HG03439 (cell line): ENCODE data around the gene TGFBI.

Source experiments
- ATAC-seq: cut with Tn5 transposase; IDR thresholded peaks from one replicate; pipeline ENCODE4 v1.9.1; 2021; ENCODE audit warnings: mild to moderate bottlenecking, moderate library complexity; ENCODE audit not compliant: unreplicated experiment

Gene TGFBI

DNA sequence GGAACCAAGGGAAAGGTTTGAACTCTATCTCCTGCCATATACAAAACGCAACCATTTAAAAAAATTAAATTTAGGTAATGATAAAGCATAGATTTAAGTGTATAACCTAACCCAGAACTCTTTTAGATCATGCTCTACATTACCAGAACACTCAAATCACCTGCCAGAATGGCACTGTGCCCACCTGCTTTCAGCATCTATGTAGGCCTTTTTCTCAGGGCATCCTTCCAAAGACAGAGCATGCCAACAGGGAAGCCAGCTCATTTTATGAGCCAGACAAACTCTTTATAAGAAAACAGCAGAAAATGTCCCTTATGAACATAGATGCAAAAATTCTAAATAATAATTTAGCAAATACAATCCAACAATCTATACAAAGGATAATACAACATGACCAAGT, 55.9 kb downstream of the TGFBI start:
- ATAC-seq, result no peak

DNA sequence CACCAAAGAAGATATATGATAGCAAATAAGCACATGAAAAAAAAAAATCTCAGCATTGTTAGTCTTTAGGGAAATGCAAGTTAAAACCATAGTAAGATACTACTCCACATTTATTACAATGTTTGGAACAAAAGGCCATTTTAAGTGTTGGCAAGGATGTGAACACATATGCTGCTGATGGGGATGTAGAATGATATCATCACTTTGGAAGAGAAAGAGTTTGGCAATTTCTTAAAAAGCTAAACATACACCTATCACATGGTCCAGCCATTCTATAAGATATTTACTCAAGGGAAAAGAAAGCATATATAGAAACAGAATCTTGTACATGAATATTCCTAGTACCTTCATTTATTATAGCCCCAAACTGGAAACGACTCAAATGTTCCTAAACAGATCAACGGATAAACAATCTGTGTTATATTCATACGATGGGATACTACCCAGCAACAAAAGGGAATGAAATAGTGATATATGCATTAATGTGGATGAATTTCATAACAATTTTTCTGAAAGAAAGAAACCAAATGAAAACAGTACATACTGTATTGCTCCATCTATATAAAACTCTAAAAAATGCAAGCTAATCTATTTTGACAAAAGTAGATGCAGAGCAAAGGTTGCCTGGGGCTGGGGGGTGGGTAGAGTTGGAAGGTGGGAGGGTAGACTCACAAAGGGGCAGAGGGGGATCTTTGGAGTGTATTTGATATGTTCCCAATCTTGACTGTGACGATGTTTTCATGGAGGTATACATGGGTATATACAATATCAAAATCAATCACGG, 58.2 kb downstream of the TGFBI start:
- ATAC-seq, result no peak

DNA sequence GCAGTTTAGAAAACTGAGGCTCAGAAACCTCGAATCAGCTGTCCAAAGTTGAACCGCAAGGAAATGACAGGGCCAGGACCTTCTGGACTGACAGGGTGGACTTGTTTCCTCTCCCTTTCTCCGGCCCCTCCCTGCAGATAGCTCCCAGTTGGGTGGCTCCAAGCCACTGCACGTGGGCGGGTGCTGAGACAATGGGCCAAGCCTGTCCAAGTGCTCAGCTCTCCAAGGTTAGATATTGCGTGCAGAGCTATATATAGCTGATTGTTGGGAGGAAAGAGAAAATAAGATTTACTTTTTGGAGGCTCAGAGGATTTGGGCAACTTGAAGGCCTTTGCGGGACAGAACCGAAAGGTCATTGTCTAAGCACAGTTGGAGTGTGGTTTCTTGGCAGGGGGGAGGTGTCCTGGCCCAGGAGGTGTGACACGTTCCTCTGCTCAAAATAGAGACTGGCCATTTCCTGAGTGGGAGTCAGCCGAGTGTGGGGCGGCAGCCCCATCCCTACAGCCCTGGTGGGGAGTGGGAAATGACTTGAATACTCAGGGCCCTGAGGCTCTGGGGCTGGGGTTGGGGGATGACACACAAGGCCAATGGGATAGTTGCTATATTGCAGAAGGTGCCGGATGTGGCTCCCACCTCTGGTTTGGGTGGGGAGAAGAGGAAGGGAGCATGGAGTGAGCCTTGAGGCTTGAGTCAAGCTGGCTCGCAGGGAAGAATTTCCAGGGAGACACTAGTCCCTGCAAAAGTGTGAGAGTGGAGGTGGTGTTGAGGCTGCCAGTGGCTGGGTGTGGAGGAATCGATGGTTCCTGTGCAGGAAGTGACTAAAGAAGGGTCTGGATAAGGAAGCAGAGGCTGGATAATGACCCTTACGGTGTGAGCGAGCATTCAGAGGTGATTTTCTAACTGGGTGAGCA, 59.4 kb downstream of the TGFBI start:
- ATAC-seq, result no peak

DNA sequence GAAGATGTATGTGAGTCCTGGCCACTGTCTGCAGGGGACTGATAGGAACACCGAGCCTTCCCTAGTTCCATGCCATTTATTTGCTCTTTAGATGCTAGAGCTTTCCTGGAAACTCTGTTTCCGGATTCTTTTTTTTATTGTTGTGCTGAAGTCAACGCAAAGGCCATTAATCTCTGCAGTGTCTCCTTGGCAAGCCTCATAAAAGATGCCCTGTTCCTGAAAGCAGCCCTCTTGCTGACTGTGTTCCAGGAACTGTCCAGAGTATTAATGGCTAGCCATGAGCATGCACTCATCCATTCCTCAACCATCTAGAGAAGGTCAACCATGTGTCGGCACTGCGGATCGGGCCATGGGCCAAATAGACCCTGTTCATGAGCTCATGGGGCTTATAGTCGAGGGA, 61.0 kb downstream of the TGFBI start:
- ATAC-seq, result no peak

DNA sequence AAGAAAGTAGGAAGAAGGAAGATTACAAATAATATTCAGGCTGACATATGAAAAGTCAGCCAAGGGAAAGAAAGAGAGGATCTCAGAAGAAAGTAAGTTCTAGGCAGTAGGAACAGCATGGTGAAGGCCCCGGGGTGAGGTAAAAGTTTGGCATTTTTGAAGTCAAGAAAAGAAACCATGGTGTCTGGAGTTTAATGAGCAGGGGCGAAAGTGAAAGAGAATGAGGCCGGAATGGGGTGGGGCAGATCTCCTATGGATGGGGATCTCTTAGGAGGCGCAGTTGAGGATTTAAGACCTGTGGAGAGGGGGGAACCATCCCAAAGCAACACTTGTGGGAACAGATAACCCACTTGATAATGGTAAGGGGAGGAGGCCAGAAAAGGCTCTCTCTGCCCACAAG, 61.5 kb downstream of the TGFBI start:
- ATAC-seq, result no peak

DNA sequence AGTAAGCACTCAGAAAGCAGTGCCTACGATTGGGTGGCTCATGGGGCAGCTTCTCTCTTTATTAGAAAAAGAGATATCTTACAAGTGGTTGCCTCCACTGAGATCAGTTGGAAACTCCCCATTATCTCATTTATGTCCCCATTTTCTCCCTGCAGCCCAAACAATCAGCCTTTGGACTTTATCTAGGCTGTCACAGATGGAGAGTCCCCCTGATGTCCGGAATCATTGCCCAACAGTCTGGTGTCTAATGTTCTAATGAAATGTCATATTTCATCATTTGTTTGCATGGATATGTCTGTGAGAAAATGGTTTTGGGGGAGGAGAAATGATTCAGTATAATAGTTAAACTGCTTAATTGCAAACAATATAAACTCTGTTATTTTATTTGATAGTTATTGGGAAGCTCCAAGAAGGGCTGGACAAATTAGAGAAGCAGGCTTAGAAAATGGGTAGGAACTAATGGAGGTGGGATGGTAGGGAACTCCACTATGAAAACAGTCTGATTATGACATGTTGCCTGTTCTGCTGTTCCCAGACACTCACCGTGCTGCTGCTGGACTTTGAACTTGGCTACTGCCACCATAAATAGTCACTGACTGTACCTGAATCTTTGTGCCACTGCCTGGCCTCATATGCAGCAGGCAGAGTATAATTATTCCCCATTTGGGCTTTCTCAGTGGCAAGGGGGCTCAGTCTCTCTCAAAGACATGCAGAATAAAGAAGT, 65.6 kb downstream of the TGFBI start:
- no peak for ATAC-seq

DNA sequence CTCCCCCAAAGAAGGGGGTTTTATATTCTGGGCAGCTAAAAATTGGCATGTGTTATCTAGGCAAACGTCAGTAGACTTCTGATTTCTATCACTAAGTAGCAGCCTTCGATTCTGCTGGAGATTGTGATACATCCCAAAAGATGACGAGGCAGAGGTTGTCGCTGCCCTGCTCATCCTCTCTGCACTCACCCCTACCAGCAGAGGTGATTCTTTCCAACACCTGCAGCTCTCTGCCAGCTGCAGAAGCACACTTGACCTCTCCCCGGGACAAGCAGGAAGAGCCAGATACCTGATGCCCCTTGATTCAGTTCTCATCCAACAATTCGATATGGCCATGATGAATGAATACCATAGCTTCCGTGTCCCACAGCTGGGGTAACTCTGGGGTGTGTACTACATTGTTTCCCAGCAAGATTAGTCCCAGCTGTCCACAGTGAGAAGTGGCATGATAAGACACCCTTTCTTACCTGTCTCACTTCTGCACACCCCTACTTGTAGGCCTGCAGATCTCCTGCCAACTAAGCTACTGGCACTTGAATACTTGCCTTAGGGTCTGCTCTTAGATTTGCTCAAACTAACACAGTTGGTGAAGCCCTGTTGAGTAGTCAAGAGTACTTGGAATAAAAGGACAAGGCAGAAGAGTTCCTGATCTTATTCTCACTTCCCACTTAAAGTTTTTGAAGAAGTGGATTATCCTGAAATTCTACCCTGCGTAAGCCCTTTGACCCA, 66.3 kb downstream of the TGFBI start:
- ATAC-seq, result no peak

DNA sequence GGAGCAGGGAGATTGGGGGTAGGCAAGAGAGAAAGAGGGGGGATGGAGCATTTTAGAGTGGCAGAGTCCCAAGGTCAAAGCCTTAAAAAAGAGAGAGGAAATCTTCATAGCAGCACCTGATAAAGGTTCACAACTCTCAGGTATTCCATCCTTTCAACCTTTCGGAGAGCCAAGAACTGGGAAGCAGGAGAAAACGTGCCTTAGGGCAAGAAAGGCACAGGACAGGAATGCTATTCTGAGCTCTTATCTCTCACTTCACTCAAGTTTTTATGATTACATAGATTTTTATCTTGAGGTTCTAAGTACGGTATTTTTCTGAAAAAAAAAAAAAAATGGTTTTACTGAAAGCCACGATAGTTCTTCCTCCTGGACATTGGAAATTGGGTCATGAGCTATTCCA, 69.4 kb downstream of the TGFBI start:
- ATAC-seq, result no peak

DNA sequence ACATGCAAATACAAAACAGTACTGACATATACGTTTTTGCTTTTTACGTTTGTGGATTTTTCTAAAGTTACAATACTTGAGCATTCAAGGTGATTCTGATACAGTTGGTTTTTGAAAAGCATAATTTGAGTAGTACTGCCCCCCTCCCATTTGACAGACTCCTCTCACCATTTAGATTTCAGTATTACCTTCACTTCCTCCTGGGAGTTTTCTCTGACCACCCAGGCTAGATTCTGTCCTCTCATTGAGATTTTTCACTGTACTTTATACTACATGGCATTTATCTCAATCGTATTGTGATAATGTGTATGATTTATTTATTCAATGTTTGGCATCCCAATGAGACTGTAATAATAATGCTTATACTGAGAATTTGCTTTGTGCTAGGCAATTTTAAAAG, 71.1 kb downstream of the TGFBI start:
- ATAC-seq, result no peak

DNA sequence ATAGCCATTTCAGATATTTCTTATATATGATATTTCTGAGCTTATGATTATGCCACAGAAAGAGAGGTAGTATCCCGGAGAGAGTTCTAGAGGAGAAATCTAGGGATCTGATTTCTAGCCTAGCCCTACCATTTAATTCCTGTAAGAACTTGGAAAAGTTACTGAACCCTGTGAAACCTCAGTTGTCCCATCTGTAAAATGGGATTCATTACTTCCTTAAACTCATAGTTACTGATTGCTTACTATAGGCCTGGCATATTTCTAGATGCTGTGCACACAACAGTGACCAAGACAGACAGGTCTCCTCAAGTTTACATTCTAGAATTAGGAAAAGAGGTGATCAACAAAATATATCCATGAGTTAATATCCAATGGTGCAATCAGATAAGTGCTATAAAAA, 73.1 kb downstream of the TGFBI start:
- ATAC-seq, result no peak

DNA sequence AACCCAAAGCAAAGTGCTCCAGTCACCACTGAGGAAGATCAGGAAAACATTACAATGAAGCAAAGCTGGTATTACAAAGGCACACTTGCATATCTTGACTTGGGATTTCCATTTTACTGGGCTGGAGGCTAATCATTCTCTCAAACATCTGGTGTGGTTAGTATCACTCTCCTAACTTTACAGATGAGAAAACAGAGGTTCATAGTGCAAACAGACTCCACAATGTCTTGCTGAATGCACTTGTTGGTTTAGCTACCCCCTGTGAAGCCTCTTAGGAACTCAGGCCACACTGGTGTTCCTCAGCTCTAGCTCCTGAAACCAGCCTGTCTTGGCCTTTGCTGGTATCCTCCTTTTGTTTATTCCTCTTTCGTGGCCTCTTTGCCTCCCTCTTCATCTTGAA, 74.3 kb downstream of the TGFBI start:
- ATAC-seq, result no peak

DNA sequence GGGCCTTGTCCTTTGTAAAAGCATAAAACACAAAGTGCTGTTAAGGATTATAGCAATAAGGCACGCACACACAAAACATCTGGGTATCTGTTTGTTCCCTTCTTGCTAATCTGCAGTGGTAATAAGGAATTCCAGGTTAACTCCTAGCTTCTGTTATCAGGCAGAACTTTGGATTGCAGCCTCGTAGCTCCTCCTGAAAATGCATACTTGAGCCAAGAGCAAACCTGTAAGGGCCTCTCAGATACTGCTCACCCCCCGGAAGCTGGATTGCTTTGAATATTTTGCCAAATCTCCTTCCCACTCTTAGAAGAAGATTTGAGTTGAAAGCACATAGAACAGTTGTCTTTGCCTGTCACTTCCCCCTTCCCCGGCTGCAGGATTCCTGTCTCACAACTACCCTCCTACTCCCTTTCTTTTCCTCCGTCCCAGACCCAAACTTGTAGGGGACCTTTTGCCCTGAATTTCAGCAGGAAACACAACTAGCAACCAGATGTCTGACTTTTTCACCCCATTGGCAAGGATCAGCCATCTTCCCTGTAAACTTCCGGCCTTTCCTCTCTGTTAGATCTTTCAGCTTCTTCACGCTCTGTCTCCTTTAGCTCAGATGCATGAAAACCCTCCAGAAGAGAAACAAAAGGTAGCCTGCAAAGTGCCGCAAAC, 75.6 kb downstream of the TGFBI start:
- no peak for ATAC-seq

DNA sequence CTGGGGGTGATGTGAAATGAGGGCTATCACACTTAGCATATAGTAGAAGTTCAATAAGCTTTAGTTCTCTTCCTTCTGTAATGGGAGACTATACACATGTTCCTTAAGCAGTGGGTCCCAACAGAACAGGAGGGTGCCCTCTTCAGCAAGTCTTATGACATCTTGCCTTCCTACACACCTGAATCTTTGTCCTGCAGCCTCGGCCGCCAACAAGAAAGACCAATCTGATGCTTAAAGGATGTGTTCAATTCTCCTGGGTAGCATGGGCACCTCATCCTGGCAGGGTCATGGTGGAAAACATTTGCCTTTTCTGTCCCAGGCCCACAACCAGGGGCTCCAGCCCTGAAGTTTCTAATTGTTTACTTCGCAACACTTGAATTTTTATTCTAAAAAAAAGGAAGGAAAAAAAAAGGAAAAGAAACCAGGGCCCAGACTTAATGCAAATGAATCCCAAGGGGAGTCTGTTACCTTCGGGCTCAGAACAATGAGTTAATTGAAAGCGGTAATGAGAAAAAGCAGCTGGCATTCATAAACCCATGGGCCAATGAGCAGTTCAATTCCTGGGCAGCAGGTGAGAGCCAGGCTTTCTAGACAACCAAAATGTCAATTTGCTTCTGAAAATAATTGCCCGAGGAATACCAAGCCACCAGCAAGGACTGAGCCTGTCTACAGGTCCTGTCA, 77.7 kb downstream of the TGFBI start:
- no peak for ATAC-seq

DNA sequence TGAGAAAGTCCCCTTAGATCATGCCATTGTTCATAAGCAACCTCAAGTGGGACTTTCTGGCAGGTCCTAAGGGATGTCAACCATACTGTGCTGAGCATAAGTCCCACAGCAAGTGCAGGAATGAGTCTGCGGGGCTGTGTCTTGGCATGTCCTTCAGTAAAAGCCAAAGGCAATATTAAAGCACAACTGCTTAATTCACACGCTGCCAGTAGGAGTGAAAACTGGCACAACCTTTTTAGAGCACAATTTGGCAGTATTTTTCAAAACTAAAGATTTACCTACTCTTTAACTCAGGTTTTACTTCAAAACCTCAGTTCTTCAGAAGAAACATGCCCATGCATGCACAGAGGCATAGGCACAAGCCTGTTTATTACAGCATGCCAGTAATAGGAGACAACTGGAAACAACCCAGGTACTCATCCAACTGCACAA, 79.4 kb downstream of the TGFBI start:
- no peak for ATAC-seq

DNA sequence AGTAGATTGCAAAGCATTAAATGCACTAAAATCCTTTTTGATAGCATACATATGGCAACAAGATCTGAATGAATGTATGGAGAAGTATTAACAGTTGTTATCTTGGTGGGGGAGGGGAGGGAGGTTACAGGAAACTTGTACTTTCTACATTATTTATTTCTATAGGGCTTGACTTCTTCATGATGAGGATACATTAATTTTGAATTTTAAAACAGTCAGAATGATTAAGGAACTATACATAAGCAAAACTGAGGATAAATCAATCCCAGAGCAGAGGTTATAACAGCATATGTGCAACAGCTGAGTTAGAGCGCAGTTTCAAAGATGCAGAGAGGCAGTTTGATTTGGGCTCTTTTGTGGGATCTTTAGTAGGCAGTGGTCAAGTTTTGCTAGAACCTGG, 80.0 kb downstream of the TGFBI start:
- no peak for ATAC-seq

DNA sequence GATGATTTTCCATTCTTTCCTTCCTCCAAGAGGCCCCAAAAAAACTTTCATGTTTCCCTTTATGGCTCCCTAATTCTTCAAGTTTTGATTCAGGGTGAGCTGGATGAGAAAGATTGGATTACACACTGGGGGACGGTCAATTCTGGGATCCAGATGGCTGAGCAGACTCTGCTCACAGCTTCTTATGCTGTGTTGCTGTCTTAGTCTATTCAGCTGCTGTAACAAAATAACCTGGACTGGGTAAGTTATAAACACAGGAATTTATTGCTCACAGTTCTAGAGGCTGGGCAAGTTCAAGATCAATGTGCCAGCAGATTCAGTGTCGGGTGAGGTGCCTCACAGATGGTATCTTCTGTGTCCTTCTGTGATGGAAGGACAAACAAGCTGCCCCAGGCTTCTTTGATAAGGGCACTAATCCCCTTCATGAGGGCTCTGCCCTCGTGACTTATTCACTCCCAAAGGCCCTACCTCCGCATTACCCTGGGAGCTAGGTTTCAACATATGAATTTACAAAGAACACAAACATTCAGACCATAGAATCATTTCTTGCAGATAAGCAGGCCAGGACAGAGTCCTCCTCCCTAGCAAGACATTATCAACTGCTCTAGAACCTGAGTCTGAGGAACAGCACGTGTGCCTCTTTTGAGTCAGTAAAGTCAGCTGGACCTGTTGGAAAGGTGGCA, 80.8 kb downstream of the TGFBI start:
- no peak for ATAC-seq
